ENCODE data around the gene RRBP1. TPM values are rescaled to one million over a fixed set of nuclear protein-coding genes. Genes with fewer than 3 reads are reported as not detected.

Gene RRBP1
- total and polyA plus RNA-seq, 2 of the 4 experiments (the other 2 are of a cell fraction) = 90.2 to 136 TPM

GRCh38 chr20:17569616-17570346 lies 112.3 kb downstream of the RRBP1 start, which contains the start of gene DSTN (continued):
- no peak for TF ChIP-seq RCOR1 (IDR thresholded peaks at IDR 0.05; ENCODE audit: insufficient replicate concordance, low read length)

- H3K4me3 ChIP-seq (ENCODE audit: insufficient read depth, low read depth, low read length) = peak overlapping the region; percentile 85
- peaks cover 8 to 22% of the 10 kb centered on the region in 2 experiments for H3K79me1 ChIP-seq (ENCODE audit: low read depth in 1 of 2, low read length in 2 of 2)
- intact Hi-C loops (cut with micrococcal nuclease) = loop anchor here (1.0 kb wide), 2 partner anchors 11 to 26 kb away; no protein-coding TSS in a partner anchor
- TF ChIP-seq CHD1 (IDR thresholded peaks at IDR 0.05; ENCODE audit: low read depth, low read length) (no peak), BHLHE40 (IDR thresholded peaks at IDR 0.05; ENCODE audit: low read depth, low read length) (peak; percentile 90), USF2 (IDR thresholded peaks at IDR 0.05; ENCODE audit: low read depth, low read length) (no peak), NFE2L2 (IDR thresholded peaks at IDR 0.05; ENCODE audit: low read depth, low read length) (no peak), MAFK (IDR thresholded peaks at IDR 0.05; ENCODE audit: low read depth, low read length) (no peak), MXI1 (IDR thresholded peaks at IDR 0.05; ENCODE audit: borderline replicate concordance, low read depth, low read length) (peak; percentile 52; the same call in 1 of the 2 replicates), POLR2A (IDR thresholded peaks at IDR 0.05; ENCODE audit: low read depth, low read length) (peak; percentile 67; the same call in 1 of the 2 replicates), MAZ (IDR thresholded peaks at IDR 0.05; ENCODE audit: borderline replicate concordance, low read depth, low read length) (peak; percentile 80; the same call in 1 of the 2 replicates), CTCF (conservative IDR thresholded peaks at IDR 0.05; ENCODE audit: low read depth, low read length) (no peak), RAD21 (IDR thresholded peaks at IDR 0.05; ENCODE audit: low read length) (no peak; the same call in 1 of the 2 replicates), FOS (IDR thresholded peaks at IDR 0.05; ENCODE audit: low read depth, low read length) (peak; percentile 79), RCOR1 (IDR thresholded peaks at IDR 0.05; ENCODE audit: insufficient replicate concordance, low read length) (peak; percentile 14)
- H2AFZ ChIP-seq (replicated peaks; ENCODE audit: low read length, poor library complexity) = peak overlapping the region; percentile 61
- peak overlapping the region; percentile 30; the same call in 1 of the 2 replicates for H3K18ac ChIP-seq (ENCODE audit: low read depth, low read length)
- no peaks in the 10 kb centered on the region; the same call in 1 of the 2 replicates for H3K9me1 ChIP-seq (ENCODE audit: insufficient read depth, low read length)
- peak overlapping the region; percentile 60 for H2AK9ac ChIP-seq (replicated peaks; ENCODE audit: low read depth, low read length, poor library complexity)
- POLR2A ChIA-PET (ENCODE audit: unreplicated experiment) = interaction anchor here (0.8 to 1.2 kb wide), 2 partner anchors 13 to 26 kb away, joined by 3 to 4 read pairs; no protein-coding TSS in a partner anchor
- DNase-seq (peak; percentile 99), ATAC-seq (ENCODE audit: low read depth) (peak; percentile 71)
- H3K36me3 ChIP-seq (ENCODE audit: control insufficient read depth, insufficient read depth, low read length) = 0 out of 2 replicates have a peak, but pooled peaks cover 2% of the 10 kb centered on the region
- H2BK120ac ChIP-seq (ENCODE audit: low read depth, low read length) = peak overlapping the region; percentile 94
- H3K14ac ChIP-seq (replicated peaks; ENCODE audit: low read depth, low read length) = peak overlapping the region; percentile 94
- H3K27me3 ChIP-seq (ENCODE audit: control insufficient read depth, insufficient read depth, low read length) = no peaks in the 10 kb centered on the region
- dilution Hi-C loops (cut with HindIII; ENCODE audit: low sequenced_read_pairs, unreplicated experiment) = no loop called here
- H4K20me1 ChIP-seq (ENCODE audit: insufficient read depth, low read length) = peaks cover 37% of the 10 kb centered on the region
- peak overlapping the region; percentile 52 for H3K4me2 ChIP-seq (ENCODE audit: low read depth, low read length)
- in situ Hi-C loops (cut with MboI; ENCODE audit: low sequenced_read_pairs) = no loop called here
- H4K91ac ChIP-seq (ENCODE audit: insufficient read depth, low read depth, low read length) = peak overlapping the region; percentile 93
- peak overlapping the region; percentile 82 for H3K9ac ChIP-seq (ENCODE audit: low read depth, low read length)
- CTCF ChIA-PET = interaction anchor here (0.6 kb wide), 1 partner anchor 122 kb away, joined by 3 read pairs; no protein-coding TSS in a partner anchor
- peak overlapping the region; percentile 98 for H3K27ac ChIP-seq (ENCODE audit: insufficient read depth, low read length)
- WGBS, 2 experiments (ENCODE audit: extremely low coverage in 2 of 2, insufficient read length in 1 of 2) = 0% methylated on average over 8 of the region's 38 CpGs; no CpG with 5 or more reads in 1 of the 2 experiments
- H4K8ac ChIP-seq (ENCODE audit: low read depth in 2 of 2, low read length in 2 of 2) = peak overlapping the region; percentile 72 to 93
- peak overlapping the region; percentile 91; the same call in 1 of the 2 replicates for H3K23ac ChIP-seq (ENCODE audit: low read depth, low read length)
- H2AK5ac ChIP-seq (ENCODE audit: low read depth, low read length) = peak overlapping the region; percentile 94
- H4K5ac ChIP-seq (ENCODE audit: low read depth, low read length) = peak overlapping the region; percentile 35; the same call in 1 of the 2 replicates
- peaks cover 9% of the 10 kb centered on the region for H3K4me1 ChIP-seq (ENCODE audit: control insufficient read depth, insufficient read depth, low read length)
- peak overlapping the region; percentile 98 for H2BK5ac ChIP-seq (ENCODE audit: low read depth, low read length, poor library complexity, severe bottlenecking)
- no TSS peak for BruUV-seq (replicated peaks)
- peak overlapping the region; percentile 94 for H3K56ac ChIP-seq (ENCODE audit: extremely low read depth, insufficient read depth, low read length)
- no peaks in the 10 kb centered on the region for H3K9me3 ChIP-seq (ENCODE audit: control insufficient read depth, insufficient read depth, low read length)
- peak overlapping the region; percentile 94 for H3K4ac ChIP-seq (ENCODE audit: low read depth, low read length)
- H2BK20ac ChIP-seq (ENCODE audit: low read depth, low read length) = peak overlapping the region; percentile 92
- peak overlapping the region; percentile 96; the same call in 1 of the 3 replicates for H2BK15ac ChIP-seq (ENCODE audit: low read depth, low read length)
Observed at GRCh38 chr20:17568972-17569521, 113.0 kb downstream of the RRBP1 start.
